Adipocyte (in vitro differentiated cells): ENCODE measurements around the gene THAP7.

ENCODE experiments used
- DNase-seq: peaks from one replicate; pipeline ENCODE4 v3.0.0-alpha.2; 2015; ENCODE audit warnings: low read depth
- H3K27me3 ChIP-seq: replicated peaks from 2 replicates; pipeline ENCODE4 v1.7.0; 2013; ENCODE audit warnings: mild to moderate bottlenecking, low read length, moderate library complexity; ENCODE audit not compliant: control insufficient read depth, insufficient read depth
- H3K36me3 ChIP-seq: 2 replicates; pipeline ENCODE4 v1.7.0; 2013; ENCODE audit warnings: low read length, mild to moderate bottlenecking, moderate library complexity; ENCODE audit not compliant: control insufficient read depth, insufficient read depth, severe bottlenecking
- H3K4me1 ChIP-seq: 2 replicates; pipeline ENCODE4 v1.7.0; 2013; ENCODE audit warnings: mild to moderate bottlenecking, low read length, moderate library complexity; ENCODE audit not compliant: control insufficient read depth, insufficient read depth
- H3K4me3 ChIP-seq: 2 replicates; pipeline ENCODE4 v1.7.0; 2013; ENCODE audit warnings: mild to moderate bottlenecking, low read length, moderate library complexity
- H3K9ac ChIP-seq: 2 replicates; pipeline ENCODE4 v1.7.0; 2013; ENCODE audit warnings: mild to moderate bottlenecking, low read length, moderate library complexity
- H3K9me3 ChIP-seq: 2 replicates; pipeline ENCODE4 v1.7.0; 2013; ENCODE audit warnings: mild to moderate bottlenecking, low read length, moderate library complexity; ENCODE audit not compliant: control insufficient read depth

The THAP7 gene

GRCh38 chr22:20951151-20951931 is 50.6 kb downstream of the THAP7 start:
- Histone ChIP-seq H3K27me3 (no peaks in the 10 kb centered on the region), H3K9ac (no peak overlapping the region), H3K36me3 (peaks cover 39% of the 10 kb centered on the region), H3K4me3 (no peak overlapping the region), H3K4me1 (peaks cover 22% of the 10 kb centered on the region), H3K9me3 (no peaks in the 10 kb centered on the region)
- no peak for DNase-seq

GRCh38 chr22:20949698-20950183 is 52.2 kb downstream of the THAP7 start:
- H3K4me3 ChIP-seq, result no peak overlapping the region
- no peak for DNase-seq
- peaks cover 39% of the 10 kb centered on the region for H3K36me3 ChIP-seq
- H3K9me3 ChIP-seq, result no peaks in the 10 kb centered on the region
- peaks cover 20% of the 10 kb centered on the region for H3K4me1 ChIP-seq
- H3K9ac ChIP-seq, result no peak overlapping the region
- no peaks in the 10 kb centered on the region for H3K27me3 ChIP-seq
